Activated T-cell treated with anti-CD3 and anti-CD28 coated beads, Interleukin-2, amount 50 U/mL, for 24 hours (primary cell): Measurements from ENCODE around the gene PBX1.

Experiments used
- DNase-seq: peaks from one replicate; pipeline ENCODE4 v3.0.0-alpha.2; 2020
- H3K27ac Mint-ChIP-seq: 2 replicates; pipeline ENCODE4 v1.8.0; 2020; ENCODE audit warnings: mild to moderate bottlenecking, mixed read lengths
- H3K27me3 Mint-ChIP-seq: 2 replicates; pipeline ENCODE4 v1.8.0; 2020; ENCODE audit warnings: mixed read lengths
- H3K36me3 Mint-ChIP-seq: 2 replicates; pipeline ENCODE4 v1.8.0; 2020; ENCODE audit warnings: low read depth, mixed read lengths
- H3K4me1 Mint-ChIP-seq: 2 replicates; pipeline ENCODE4 v1.8.0; 2020; ENCODE audit warnings: low read depth, mixed read lengths
- H3K4me3 Mint-ChIP-seq: 2 replicates; pipeline ENCODE4 v1.8.0; 2020; ENCODE audit warnings: mild to moderate bottlenecking, moderate library complexity, mixed read lengths
- H3K9me3 Mint-ChIP-seq: 2 replicates; pipeline ENCODE4 v1.8.0; 2020; ENCODE audit warnings: mixed read lengths

Gene PBX1

DNA sequence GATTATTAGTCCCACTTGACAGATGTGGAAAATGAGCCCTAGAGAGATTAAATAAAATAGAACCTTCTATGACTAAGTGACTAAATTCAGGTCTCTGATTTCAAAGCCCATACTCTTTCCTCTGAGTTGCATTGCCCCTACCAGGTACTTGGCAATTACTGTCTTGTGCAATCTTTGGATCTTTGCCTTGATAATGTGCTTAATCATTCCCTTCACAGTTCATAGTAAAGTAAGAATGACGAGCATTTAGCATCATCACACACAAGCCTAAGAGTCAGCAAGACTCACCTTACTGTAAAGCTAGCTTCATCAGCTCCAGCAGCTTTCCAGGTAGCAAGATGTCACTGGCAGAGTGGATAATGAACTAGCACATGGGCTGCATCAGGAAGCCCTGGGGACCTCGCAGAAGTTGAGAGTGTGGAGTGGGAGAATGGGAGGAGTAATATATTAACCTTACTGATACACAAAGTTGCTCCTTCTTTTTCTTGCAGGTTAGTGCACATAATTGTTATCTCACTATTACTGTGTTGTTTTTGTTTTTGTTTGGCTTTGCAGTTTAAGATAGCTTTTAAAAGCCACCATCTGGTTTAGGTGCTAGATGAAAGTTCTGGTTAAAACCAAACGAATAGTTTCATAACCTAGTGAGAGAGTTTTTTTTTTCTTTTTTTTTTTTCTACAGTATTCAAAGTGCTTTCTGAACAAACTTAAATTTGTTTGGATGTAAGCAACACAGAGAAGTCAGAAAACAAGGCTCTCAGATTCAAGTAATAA lies 71.8 kb downstream of the PBX1 start:
- H3K4me3 Mint-ChIP-seq = no peak overlapping the region
- H3K27me3 Mint-ChIP-seq = no peaks in the 10 kb centered on the region
- no peak for DNase-seq
- no peaks in the 10 kb centered on the region for H3K4me1 Mint-ChIP-seq
- H3K27ac Mint-ChIP-seq = no peak overlapping the region
- H3K9me3 Mint-ChIP-seq = no peaks in the 10 kb centered on the region
- H3K36me3 Mint-ChIP-seq = no peaks in the 10 kb centered on the region

DNA sequence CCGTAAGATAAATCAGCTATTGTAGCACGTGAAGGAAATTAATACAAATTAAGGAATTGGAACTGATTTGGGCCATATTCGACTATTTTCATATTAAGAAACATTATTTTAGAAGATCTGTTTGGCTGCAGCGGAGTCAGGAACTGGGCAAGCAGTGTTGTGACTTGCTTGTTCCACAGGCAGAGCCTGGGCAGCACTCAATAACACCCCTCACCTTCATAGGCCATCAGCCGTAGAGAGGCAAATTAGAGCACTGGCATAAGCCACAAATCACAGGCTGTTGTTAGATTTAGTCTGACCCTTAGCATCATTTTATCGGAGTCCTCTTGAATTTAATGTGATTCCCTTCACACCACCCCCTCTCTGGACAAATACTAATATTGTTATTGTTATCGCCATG lies 72.8 kb downstream of the PBX1 start:
- Mint-ChIP-seq H3K9me3 (no peaks in the 10 kb centered on the region), H3K4me3 (no peak overlapping the region), H3K27ac (no peak overlapping the region), H3K36me3 (no peaks in the 10 kb centered on the region), H3K4me1 (no peaks in the 10 kb centered on the region), H3K27me3 (no peaks in the 10 kb centered on the region)
- no peak for DNase-seq

DNA sequence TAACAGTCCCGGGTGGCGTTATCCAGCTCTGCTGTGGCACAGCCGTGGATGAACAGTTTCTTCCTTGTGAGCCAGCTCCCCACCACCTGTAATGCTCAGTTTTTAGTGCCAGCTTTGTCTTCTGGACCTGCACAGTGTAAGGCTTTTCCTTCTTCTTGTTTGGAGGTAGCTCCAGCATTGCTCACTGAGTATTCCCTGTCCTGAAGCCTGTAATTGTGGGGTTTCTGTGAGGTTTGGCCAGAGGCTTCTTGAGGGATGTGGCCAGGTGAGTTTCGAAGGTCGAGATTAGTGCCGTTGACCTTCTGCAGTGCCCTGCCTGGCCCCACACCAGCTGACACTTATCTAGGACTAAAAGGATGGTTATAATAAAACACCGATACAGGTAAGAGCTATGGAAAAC lies 75.0 kb downstream of the PBX1 start:
- no peak for DNase-seq
- Mint-ChIP-seq H3K27ac (no peak overlapping the region), H3K4me3 (no peak overlapping the region), H3K4me1 (no peaks in the 10 kb centered on the region), H3K36me3 (no peaks in the 10 kb centered on the region), H3K27me3 (no peaks in the 10 kb centered on the region), H3K9me3 (no peaks in the 10 kb centered on the region)

DNA sequence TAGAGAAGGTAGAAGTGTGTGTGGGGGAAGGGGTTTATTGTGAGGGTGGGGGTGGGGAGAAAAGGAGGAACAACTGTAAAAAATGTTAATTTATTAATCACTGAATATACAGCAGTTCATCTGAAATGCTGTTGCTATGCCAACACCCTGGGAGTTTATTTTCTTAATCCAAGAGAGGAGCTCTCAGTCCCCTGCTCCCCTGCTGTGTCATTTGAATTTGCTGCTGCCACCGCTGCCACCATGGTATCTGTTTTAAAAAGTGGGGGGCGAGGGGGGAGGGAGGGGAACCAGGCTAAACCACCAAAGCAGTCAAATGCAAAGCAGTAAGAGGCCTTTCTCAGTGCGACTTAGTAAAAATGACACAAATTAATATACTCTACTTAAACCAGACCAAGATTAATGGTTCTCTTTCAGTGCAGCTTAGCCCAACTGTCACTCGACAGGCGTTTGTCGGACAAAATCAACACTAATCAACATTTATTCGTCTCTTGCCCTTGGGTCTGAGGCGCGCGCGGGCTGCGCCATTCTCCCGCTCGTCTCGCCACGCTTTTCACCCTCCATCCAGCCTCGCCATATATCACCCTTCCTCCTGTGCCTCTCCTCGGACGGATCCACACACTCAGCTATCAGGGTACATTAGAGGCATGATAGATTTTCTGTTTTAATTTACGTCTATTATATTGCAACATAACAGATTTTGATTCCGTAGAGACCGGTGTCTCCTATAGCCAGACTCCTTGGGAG lies 76.2 kb downstream of the PBX1 start:
- Mint-ChIP-seq H3K9me3 (no peaks in the 10 kb centered on the region), H3K27ac (no peak overlapping the region), H3K36me3 (no peaks in the 10 kb centered on the region), H3K4me3 (no peak overlapping the region), H3K4me1 (no peaks in the 10 kb centered on the region), H3K27me3 (no peaks in the 10 kb centered on the region)
- DNase-seq = no peak

DNA sequence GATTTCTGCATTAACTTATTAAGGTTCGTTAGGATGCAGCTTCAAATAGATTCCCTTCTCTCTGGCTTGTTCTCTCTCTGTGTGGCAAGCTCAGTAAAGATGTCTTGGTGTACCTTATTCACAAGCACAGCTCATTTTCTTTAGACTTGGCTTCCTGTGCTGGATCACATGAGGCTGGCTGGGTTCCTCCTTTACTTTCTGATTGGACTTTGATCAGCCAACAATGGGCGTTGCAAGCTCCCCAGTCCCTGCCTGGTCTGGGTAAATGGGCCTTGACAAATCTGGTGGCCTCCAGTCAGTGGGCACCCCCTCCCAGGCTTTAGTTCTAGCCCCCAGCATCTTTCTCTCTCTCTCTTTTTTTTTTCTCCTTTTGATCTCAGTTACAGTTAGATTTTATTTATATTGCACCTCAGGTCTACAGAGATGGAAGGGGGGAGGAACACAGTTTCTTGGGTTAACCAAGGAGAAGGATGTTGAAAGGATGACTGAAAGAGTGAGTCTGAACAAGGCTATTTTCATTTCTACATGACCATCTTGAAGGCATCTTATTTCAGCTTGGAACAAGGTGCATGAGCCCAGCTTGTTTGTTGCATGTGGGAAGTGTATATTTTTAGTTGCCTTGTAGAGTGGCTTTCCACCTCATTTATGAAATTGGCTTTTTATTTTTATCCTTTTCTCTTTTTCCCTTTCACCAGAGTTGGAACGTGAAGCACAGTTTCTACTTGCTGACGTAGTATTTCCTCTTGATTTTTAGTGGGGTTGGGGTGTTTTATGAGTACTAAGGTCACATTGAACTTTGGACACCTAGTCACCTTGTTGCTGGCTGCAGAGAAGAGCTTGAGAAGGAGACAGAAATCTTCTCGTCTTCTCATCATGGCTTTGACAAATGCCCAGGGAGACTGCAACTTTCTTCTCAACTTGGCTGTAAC lies 77.1 kb downstream of the PBX1 start:
- DNase-seq = no peak
- H3K27me3 Mint-ChIP-seq = no peaks in the 10 kb centered on the region
- H3K36me3 Mint-ChIP-seq = no peaks in the 10 kb centered on the region
- H3K4me3 Mint-ChIP-seq = no peak overlapping the region
- no peaks in the 10 kb centered on the region for H3K9me3 Mint-ChIP-seq
- no peak overlapping the region for H3K27ac Mint-ChIP-seq
- H3K4me1 Mint-ChIP-seq = no peaks in the 10 kb centered on the region

DNA sequence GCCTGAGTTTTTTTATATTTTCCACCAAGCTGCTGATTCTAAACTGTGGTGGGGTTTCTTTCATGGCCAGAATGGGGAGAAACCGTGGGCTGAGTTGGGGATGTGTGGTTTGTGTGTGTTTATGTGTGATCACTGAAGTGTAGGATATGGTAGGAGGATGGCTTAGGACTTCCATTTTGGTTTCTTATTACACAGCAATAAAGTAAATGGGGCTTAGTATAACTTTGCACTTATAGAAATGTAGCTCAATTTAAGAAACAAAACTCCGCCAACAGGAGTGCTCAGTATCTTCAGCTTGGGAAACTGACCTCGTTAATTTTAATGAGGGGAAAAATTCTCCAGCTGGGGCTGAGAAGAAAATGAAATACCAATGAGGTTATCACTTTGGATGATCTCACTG lies 77.8 kb downstream of the PBX1 start:
- no peak overlapping the region for H3K4me3 Mint-ChIP-seq
- H3K4me1 Mint-ChIP-seq = no peaks in the 10 kb centered on the region
- H3K27ac Mint-ChIP-seq = no peak overlapping the region
- no peaks in the 10 kb centered on the region for H3K27me3 Mint-ChIP-seq
- H3K36me3 Mint-ChIP-seq = no peaks in the 10 kb centered on the region
- no peak for DNase-seq
- H3K9me3 Mint-ChIP-seq = no peaks in the 10 kb centered on the region

DNA sequence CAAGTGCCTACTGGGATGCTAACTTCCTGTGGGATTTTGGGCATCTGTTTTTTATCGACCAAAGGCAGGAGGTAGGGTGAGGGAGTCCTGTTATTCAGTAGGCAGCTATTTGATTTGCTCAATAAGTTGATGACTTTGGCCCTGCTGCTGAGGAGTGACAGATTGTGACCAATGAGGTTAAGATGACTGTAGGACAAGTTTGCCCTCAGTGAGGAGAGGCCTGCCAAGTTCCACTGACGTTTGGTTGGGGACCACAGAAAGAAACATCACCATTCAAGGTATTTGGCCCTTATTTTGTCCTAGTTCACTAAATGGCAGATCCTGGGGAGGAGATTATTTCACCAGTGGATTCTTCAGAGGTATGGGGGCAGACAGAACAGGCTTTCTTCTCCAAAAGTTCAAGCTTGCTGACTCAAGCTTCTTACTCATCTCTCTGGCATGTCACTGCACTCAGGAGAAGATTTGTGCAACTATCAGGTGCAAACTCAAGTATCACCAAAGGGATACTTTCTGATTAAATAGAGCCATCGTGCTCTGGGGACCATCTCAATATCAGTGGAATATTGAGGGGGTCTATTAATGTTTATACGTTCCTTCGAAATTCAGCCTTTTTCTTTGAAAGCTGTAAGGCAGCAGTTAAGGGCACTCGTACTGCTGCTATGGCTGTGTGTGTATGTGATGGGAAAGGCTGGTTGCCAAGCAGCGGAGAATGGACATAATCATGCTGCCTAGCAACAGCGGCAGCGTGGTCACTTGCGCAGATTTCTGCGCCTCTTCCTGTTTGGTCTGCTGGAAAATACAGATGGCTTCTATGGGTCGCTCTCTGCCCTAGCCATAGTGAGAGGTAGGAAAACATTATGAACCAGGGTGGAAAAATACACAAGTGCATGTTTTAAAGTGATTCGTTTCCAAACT lies 78.7 kb downstream of the PBX1 start:
- H3K9me3 Mint-ChIP-seq = no peaks in the 10 kb centered on the region
- H3K4me1 Mint-ChIP-seq = no peaks in the 10 kb centered on the region
- H3K27ac Mint-ChIP-seq = no peak overlapping the region
- H3K27me3 Mint-ChIP-seq = no peaks in the 10 kb centered on the region
- DNase-seq = no peak
- H3K4me3 Mint-ChIP-seq = no peak overlapping the region
- H3K36me3 Mint-ChIP-seq = no peaks in the 10 kb centered on the region

DNA sequence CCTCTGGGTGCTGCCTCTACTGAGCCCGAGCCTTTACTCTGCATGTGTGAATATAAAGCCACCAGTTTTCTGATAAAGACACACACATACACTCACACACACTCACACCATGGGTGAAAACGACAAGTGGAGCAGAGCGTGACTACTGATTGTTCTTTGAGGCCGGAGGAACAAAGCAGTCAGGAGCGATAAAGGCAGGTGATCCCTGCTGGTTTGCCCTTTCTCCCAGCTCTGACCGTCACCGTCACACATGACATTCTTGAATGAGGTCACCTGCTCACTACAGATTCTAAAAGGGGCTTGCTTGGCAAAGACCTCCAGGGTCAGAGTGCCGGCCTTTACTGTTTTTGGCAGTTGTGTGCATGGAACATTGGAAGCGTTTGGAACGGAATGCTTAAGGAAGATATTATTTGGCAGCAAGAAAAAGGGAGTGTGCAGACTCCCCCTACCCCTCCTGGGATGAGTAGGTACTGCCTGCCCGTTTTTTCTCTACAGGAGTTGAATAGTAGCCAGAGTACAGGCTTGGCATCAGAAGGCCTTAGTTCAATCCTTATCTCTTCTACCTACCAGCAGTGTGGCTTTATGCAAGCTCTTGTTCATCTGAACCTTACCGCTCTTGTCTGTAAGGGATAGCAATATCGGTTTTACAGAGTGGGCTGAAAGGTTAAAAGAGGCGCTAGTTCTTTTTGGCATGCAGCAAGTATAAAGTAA lies 79.7 kb downstream of the PBX1 start:
- Mint-ChIP-seq H3K27ac (no peak overlapping the region), H3K9me3 (no peaks in the 10 kb centered on the region), H3K27me3 (no peaks in the 10 kb centered on the region), H3K36me3 (no peaks in the 10 kb centered on the region), H3K4me1 (no peaks in the 10 kb centered on the region), H3K4me3 (no peak overlapping the region)
- no peak for DNase-seq

DNA sequence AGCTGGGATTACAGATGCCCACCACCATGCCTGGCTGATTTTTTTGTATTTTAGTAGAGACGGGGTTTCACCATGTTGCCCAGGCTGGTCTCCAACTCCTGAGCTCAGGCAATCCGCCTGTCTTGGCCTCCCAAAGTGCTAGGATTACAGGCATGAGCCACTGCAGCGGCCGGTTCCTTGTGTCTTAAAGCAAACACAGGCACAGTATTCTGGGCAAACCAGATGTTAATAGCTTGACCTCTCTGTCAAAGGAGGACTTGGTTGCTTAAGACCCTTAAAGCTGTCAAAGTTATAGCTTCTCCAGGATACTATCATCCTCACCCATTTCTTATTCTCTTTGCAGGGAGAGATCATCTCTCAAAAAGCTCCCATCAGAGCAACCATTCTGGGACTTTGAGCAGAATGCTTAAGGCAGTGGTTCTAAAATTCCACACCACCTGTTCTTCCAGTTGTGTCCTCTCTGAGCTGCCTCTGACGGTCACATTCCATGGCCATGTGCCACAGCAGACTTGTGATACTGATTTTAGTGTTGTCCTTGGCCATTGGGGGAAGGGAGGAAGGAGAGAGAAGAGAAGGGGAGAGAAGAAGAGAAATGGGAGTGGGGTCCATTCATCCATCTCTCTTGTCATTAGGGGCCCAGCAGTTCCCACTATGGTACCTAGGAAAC lies 81.8 kb downstream of the PBX1 start:
- DNase-seq = no peak
- Mint-ChIP-seq H3K27me3 (no peaks in the 10 kb centered on the region), H3K9me3 (no peaks in the 10 kb centered on the region), H3K27ac (no peak overlapping the region), H3K4me3 (no peak overlapping the region), H3K36me3 (no peaks in the 10 kb centered on the region), H3K4me1 (no peaks in the 10 kb centered on the region)

DNA sequence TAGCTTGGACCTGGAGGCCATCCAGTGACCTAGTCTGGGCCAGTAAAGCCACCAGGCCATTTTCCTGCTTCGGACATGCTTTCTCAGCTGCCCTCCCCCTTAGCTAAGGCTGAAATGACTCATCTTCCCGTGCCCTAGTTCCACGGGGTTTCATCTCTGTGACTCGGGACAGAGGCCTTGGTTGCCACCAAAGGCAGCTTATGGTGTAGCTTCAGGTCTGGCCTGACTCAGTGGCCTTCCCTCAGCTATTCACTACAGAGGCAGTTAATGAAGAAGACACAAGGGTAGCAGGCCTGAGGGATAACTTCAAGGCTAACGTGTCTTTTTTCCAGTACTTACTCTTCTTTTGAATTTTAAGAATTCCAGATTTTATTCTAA lies 82.4 kb downstream of the PBX1 start:
- no peaks in the 10 kb centered on the region for H3K36me3 Mint-ChIP-seq
- no peak overlapping the region for H3K27ac Mint-ChIP-seq
- no peaks in the 10 kb centered on the region for H3K9me3 Mint-ChIP-seq
- no peak overlapping the region for H3K4me3 Mint-ChIP-seq
- no peak for DNase-seq
- H3K27me3 Mint-ChIP-seq = no peaks in the 10 kb centered on the region
- H3K4me1 Mint-ChIP-seq = no peaks in the 10 kb centered on the region

DNA sequence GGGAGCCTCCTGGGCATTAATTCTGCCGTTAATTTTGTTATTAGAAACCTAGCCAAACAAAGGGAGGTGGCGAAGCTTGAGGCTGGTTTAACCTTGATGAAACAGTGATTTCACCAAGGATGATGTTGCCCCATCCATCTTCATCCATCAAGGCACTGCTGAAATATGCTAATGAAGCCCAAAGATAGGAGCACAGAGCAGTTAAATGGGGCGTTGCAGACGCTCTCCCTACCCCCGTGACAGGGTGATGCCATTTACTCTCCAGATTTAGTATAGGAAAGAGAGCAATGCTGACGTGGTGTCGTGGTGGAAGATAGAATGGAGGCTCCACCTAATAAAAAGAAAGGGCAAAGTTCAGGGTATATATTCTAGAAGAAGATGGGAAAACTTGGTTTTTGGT lies 84.0 kb downstream of the PBX1 start:
- H3K9me3 Mint-ChIP-seq = no peaks in the 10 kb centered on the region
- H3K27ac Mint-ChIP-seq = no peak overlapping the region
- DNase-seq = no peak
- H3K4me3 Mint-ChIP-seq = no peak overlapping the region
- H3K36me3 Mint-ChIP-seq = no peaks in the 10 kb centered on the region
- no peaks in the 10 kb centered on the region for H3K4me1 Mint-ChIP-seq
- no peaks in the 10 kb centered on the region for H3K27me3 Mint-ChIP-seq

DNA sequence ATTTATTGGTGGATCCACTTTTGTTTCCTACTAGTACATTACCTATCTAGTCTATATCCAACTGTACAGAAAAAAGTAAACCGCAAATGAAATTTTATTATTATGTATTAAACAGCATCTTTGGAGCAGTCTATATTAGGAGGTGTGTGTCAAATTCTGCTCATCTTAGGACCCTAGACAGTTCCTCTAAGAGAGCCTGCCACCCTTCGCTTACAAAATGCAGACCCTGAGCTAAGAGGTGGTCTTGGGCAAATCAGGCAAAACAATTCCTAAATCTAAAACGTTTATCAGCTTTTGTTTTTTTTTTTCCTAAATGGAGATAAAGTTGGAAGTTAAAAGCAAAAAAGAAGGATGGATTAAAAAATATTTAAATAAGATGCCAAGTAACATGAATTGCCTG lies 85.3 kb downstream of the PBX1 start:
- H3K27ac Mint-ChIP-seq = no peak overlapping the region
- no peak for DNase-seq
- H3K36me3 Mint-ChIP-seq = no peaks in the 10 kb centered on the region
- H3K4me1 Mint-ChIP-seq = no peaks in the 10 kb centered on the region
- H3K27me3 Mint-ChIP-seq = no peaks in the 10 kb centered on the region
- no peak overlapping the region for H3K4me3 Mint-ChIP-seq
- H3K9me3 Mint-ChIP-seq = no peaks in the 10 kb centered on the region
